LNCAP (cell line): ENCODE measurements around the gene PPM1K.

Source experiments
- TF ChIP-seq, protein P1 (sequence below): fragments of 450-650 bp; IDR thresholded peaks from 2 replicates; pipeline ENCODE4 v1.5.1; 2017; ENCODE audit warnings: mild to moderate bottlenecking

The PPM1K gene

DNA sequence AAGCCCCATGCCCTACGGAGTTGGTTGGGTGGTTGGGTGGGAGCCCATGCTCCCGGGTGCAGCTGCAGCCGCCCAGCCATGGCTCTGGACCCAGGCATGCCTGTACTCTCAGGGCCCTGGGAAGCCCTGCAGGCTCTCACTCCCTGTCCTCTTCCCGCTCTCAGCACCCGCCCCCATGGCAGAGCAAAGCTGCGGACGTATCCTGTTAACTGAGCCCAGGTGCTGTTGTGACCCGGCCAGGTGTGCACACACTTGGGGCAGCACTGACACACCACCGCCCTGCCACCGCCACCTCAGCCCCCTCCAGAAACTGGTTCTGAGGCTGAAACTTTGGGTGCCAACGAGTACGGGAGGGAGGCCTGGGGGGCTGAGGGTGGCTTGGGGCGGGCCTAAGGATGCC, 40.3 kb downstream of the PPM1K start:
- TF ChIP-seq, protein P1, sequence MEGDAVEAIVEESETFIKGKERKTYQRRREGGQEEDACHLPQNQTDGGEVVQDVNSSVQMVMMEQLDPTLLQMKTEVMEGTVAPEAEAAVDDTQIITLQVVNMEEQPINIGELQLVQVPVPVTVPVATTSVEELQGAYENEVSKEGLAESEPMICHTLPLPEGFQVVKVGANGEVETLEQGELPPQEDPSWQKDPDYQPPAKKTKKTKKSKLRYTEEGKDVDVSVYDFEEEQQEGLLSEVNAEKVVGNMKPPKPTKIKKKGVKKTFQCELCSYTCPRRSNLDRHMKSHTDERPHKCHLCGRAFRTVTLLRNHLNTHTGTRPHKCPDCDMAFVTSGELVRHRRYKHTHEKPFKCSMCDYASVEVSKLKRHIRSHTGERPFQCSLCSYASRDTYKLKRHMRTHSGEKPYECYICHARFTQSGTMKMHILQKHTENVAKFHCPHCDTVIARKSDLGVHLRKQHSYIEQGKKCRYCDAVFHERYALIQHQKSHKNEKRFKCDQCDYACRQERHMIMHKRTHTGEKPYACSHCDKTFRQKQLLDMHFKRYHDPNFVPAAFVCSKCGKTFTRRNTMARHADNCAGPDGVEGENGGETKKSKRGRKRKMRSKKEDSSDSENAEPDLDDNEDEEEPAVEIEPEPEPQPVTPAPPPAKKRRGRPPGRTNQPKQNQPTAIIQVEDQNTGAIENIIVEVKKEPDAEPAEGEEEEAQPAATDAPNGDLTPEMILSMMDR: no peak

DNA sequence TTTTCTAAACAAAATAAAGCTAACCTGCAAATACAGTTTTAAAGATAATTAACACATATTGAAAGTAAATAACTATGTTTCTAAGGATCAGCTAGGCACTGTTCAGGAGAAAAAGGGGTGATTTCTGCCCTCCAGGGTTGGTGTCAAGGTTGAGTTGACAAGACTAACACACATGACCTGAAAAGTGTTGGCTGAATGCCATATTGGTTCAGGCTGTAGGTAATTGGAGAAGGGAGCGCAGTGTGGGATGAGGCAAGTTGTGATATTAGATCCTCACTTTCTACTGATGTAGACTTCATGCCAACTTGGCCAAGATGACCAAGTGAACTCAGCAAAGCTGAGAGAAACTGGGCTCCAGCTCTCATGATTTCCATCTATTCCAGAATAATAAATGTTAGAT, 42.2 kb downstream of the PPM1K start:
- TF ChIP-seq, protein P1: no peak

DNA sequence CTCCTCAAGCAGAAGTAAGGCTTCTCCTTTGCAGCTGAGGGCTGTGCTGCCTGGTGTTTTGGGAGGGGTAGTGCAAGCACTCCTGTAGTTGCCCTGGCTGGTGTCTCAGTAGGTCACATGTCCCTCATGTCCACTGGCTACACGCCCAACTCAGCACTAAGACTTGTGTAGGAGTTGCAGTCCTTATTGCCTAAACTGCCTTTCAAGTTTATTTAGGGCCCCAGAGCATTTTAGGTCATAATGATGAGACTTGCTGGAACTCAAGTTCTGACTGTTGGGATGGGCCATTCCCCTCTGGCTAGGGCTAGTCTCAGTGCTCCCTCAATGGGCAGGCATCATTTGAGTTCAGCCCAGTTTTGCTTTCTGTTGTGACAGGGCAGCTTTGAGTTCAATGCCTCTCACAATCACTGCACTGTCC, 44.1 kb downstream of the PPM1K start:
- TF ChIP-seq, protein P1: no peak

DNA sequence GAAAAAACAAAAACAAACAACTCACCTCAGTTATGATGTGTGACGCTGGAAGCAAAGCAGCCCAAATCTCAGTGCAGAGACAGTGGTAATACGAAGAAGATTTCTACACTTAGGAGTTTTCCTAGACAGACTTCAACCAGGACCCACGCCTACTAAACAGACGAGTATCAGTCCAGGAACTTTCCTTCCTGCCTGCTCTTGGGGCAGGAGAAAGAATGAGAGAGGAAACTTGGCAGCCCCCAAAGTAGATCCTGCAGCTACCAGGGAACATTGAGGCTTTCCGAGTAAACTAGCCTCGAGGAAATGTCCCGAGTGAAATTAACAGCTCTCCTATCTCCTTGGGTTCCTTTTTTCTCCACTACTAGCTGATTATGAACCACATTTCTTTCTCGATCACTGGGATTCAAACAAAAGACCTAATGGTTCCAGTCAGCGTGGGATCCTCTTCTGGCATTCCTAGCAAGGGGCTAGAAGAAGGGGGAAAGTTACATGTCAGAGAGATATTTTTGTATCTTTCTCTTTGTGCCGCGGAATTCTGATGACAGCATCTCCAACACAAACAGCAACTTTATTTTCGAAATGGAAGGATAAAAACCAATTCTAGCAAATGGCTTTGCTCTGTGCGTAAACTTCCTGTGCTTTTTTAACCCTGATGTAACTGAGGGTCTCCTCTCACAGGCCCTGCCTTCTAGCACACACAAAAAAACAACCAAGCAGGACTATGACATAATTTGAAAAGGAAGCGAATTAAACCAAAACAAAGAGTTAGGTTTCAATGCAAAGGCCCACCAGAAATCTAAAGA, 53.2 kb downstream of the PPM1K start:
- TF ChIP-seq, protein P1: no peak

DNA sequence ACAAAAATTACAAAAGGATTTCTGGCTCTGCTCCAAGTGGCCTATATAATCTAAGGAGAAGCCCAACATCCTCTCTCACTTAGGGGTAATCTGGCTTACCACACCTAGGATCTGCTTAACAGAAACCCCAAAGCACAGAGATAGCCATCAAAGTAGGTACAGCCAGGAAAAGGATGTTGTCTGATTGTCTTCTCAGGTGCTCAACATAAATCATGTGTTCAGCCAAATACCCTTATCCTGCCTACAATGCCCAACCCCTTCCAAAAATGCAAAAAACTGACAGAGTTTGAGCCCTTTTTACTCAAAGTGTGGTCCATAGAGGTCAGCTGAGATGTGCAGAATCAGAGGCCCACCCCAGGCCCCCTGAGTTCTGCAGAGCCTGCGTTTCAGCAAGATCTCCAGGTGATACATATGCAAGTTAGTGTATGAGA, 53.9 kb downstream of the PPM1K start:
- TF ChIP-seq, protein P1: no peak

DNA sequence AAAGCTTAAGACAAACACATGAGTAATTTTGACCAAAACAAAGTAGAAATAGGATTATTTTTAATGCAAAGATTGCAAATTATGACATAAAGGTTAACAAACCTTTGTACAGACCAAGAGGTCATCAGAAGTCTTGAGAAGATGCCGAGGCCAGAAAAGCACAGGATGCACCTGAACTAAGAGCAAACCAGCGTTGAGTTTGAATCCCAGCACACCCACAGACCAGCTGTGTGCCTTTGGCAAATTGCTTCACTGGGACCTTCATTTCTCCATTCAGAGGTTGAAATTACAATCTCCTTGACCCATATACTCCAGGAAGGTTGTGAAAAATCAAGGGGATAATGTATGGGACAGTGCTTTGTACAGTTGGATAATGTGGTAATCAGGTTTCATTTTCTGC, 56.6 kb downstream of the PPM1K start:
- TF ChIP-seq, protein P1: no peak

DNA sequence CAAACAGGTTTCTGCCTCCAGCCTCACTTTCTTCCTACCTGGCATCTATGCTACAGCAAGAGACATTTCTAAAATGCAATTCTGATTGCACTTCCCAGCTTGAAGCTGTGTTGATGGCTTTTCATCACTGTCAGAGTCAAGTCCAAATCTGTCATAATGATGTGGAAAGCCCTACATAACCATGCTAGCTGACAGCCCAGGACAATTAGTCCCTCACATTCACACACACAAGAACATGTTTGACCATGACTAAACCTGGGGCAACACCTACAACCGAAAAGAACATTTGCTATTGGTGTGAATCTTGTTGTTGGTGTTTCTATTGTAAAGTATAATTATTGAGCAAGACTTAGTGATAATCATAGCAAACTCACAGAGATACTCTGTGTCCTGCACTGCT, 58.2 kb downstream of the PPM1K start:
- TF ChIP-seq, protein P1: no peak
